WI38 (cell line): ENCODE data around the gene OGFR.

Experiments used
- H3K4me3 ChIP-seq: 2 replicates; pipeline ENCODE4 v1.5.1; 2011; ENCODE audit warnings: low read depth, mild to moderate bottlenecking, control low read depth, low read length
- TF ChIP-seq, protein P1 (sequence below): IDR thresholded peaks from 2 replicates; pipeline ENCODE4 v1.5.1; 2012; ENCODE audit warnings: low read depth, mild to moderate bottlenecking, control low read depth, low read length

The OGFR gene

DNA sequence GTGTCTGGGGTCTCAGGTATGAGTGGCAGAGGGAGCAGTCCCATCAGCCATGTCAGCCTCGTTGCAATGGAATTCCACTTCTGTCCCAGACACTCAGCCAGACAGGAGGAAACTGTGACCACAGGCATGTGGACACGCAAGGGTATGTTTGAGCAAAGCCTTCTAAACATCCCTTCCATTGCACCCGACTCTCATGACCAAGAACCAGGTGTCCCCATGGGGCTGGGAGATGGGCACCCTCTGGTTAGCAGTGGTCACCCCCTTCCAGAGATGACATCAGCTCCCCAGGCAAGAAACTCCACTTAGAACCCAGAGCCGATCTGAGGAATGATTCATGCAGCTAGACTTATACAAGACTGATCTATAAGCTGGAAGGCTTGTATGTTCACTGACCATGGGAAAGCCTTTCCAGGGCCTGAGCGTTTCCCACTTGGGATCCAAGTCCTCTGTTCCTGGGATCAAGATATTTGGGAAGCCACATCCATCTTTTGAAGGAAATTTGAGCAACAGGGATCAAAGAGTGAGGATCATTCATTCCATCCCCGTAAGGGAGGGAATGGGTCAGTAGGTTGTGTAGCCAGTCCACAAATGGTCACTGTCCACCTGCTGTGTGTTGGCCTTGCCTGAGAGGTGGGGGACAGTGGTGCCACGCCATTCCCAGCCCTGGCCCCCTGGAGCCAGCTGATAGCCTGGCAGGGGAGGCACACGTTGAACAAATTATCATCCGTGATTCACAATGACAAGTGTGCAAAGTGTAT lies 12.3 kb upstream of the OGFR start:
- TF ChIP-seq, protein P1, sequence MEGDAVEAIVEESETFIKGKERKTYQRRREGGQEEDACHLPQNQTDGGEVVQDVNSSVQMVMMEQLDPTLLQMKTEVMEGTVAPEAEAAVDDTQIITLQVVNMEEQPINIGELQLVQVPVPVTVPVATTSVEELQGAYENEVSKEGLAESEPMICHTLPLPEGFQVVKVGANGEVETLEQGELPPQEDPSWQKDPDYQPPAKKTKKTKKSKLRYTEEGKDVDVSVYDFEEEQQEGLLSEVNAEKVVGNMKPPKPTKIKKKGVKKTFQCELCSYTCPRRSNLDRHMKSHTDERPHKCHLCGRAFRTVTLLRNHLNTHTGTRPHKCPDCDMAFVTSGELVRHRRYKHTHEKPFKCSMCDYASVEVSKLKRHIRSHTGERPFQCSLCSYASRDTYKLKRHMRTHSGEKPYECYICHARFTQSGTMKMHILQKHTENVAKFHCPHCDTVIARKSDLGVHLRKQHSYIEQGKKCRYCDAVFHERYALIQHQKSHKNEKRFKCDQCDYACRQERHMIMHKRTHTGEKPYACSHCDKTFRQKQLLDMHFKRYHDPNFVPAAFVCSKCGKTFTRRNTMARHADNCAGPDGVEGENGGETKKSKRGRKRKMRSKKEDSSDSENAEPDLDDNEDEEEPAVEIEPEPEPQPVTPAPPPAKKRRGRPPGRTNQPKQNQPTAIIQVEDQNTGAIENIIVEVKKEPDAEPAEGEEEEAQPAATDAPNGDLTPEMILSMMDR = no peak
- no peak overlapping the region for H3K4me3 ChIP-seq

DNA sequence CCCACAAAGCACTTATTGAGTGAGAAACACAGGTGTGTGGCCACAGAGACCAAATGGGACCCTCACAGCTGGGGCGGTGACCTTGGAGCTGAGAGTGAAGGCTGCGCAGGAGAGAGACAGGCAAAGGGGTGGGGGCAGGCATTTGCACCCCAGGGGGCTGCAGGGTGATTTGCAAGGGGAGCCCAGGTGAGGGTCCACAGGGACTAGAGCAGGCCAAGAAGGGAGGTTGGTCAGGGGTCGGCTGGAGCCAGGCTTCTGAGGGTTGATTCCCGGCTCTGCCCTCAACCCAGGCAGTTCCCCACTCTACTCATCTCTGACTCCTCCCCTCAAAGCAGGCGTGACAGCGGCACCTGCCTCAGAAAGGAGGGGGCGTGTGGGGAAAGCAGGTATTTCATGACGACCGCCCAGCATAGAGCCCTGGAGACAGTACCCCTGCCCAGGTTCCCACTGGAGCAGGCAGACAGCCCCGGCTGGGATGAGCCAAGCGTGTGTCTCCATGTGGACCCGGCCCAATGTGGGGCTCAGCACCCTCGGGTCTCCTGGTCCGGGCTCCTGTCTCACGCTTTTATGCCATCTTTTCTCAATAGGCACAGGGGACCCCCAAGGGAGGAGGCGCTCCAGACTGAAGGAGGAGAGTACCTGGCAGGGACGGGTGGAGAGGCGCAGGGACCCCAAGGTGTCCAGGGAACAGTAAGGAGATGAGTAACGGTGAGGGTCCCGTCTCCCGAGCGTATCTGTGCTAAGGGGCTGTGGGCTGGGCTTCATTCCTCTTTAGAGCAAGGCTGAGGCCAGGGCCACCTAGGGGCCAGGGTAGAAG lies 11.5 kb upstream of the OGFR start:
- H3K4me3 ChIP-seq = no peak overlapping the region
- TF ChIP-seq, protein P1 = no peak

- peak overlapping the region; percentile 33 for H3K4me3 ChIP-seq
- TF ChIP-seq, protein P1 = no peak
These were observed 11.0 kb upstream of the OGFR start for GRCh38 chr20:62793757-62794006.

GRCh38 chr20:62794007-62794724 lies 10.5 kb upstream of the OGFR start:
- TF ChIP-seq, protein P1 = no peak
- peak overlapping the region; percentile 65 for H3K4me3 ChIP-seq

- H3K4me3 ChIP-seq = peak overlapping the region; percentile 65
- TF ChIP-seq, protein P1 = no peak
These were observed 9.4 kb upstream of the OGFR start for GRCh38 chr20:62795023-62795761.

- TF ChIP-seq, protein P1 = no peak
- peak overlapping the region; percentile 60 for H3K4me3 ChIP-seq
These were observed 7.7 kb upstream of the OGFR start for GRCh38 chr20:62796699-62797491.
